Muscle layer of duodenum (tissue), 2 donors: ENCODE measurements around the gene ALG1.
"Not testable (repeated sequence)": the region's sequence is repeated elsewhere in the genome, so short reads cannot be mapped to it uniquely, and the experiment has no call there.

Source experiments
- H3K27ac ChIP-seq: one replicate; pipeline ENCODE4 v1.7.0; 2013; ENCODE audit warnings: mild to moderate bottlenecking, low read length
- H3K27me3 ChIP-seq: one replicate; pipeline ENCODE4 v1.7.0; 2013; ENCODE audit warnings: low read depth, mild to moderate bottlenecking, control low read depth, low read length
- H3K36me3 ChIP-seq, 2 donors: one replicate each; pipeline ENCODE4 v1.7.0; 2013; ENCODE audit warnings: low read length in 2 of 2, control low read depth in 1 of 2, mild to moderate bottlenecking in 1 of 2; ENCODE audit not compliant: insufficient read depth in 2 of 2, control insufficient read depth in 1 of 2
- H3K4me1 ChIP-seq, 2 donors: one replicate each; pipeline ENCODE4 v1.7.0; 2013; ENCODE audit warnings: low read length in 2 of 2, mild to moderate bottlenecking in 2 of 2, control low read depth in 1 of 2, moderate library complexity in 1 of 2; ENCODE audit not compliant: insufficient read depth in 2 of 2, control insufficient read depth in 1 of 2
- H3K4me3 ChIP-seq, 2 donors: one replicate each; pipeline ENCODE4 v1.7.0; 2013; ENCODE audit warnings: low read length in 2 of 2, low read depth in 1 of 2, mild to moderate bottlenecking in 1 of 2
- H3K9me3 ChIP-seq, 2 donors: one replicate each; pipeline ENCODE4 v1.7.0; 2013; ENCODE audit warnings: low read length in 2 of 2, control low read depth in 1 of 2, mild to moderate bottlenecking in 1 of 2; ENCODE audit not compliant: control insufficient read depth in 1 of 2
- donor health status: healthy.

Gene ALG1

DNA sequence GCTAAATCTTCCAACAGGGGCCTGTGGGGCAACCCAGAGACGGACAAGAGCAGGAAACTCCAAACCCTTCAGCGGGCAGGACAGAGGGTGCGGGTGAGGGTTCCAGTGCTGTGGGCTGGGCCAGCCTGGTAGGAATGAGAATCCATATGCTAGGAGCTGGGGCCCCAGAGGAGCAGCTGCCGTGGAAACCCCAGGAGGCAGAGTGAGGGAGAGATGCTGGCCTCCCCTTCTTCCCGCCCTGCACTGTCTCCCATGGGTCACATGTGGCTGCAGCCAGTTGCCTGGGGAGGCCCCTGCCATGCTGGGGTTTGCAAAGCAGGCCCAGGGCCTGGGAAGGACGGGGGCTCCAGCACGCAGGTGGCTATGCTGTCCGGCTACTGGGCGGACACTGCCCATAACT is 21.4 kb downstream of the ALG1 start:
- H3K27me3 ChIP-seq, H3K9me3 ChIP-seq, H3K4me1 ChIP-seq, H3K4me3 ChIP-seq, H3K27ac ChIP-seq: not testable (repeated sequence)
- peaks cover 0 to 23% of the 10 kb centered on the region in 2 donors for H3K36me3 ChIP-seq

DNA sequence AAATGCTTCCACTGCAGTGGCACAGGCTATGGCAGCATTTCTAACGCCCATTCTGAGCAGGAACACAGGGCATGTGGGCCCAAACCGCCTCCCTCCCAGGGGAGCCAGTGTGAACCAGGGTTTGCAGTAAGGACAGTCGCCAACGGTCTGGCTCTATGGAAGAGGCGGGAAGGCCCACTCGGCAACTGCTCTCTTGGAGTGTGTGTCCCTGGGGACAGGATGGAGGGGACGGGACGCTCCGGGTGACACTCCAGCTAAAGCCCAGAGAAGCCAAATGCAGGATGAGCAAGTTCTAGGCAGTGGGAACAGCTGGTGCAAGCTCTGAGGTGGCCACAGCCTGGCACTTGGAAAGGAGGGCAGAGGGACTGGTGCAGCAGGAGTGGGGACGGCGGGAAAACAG is 22.1 kb downstream of the ALG1 start:
- not testable (repeated sequence) for H3K4me1 ChIP-seq, H3K4me3 ChIP-seq, H3K27me3 ChIP-seq, H3K9me3 ChIP-seq, H3K27ac ChIP-seq
- peaks cover 0 to 17% of the 10 kb centered on the region in 2 donors for H3K36me3 ChIP-seq

DNA sequence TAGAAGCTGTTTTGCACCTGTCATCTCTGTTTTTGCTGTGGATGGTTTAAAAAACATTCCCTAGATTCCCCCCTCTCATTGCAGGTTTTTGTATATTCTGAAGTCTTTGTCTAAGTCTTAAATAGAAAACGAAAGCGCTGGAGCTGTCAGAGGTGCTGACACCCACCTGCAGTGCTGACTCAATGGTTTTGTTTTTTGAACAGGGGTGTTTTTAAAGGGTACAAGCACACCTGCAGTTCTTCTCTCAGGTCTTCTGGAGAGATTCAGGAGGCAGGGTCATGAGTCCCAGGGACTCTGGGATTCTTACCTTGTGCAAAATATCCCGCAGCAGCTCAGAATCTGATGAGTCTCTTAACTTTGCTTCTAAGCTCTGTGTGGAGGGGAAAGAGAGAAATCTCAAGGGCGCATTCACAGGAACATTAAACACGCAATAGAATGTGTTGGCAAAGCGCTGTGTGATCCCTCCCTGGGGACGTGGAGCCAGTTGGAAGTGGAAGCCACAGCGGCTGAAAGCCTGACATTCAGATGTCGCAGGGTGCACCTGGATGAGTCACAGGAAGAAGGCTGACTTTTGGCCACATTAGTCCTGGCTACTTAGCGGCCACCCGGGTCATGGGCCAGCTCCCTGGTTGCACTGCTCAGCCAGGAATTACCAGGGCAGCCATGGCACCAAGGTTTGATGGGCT is 23.6 kb downstream of the ALG1 start:
- not testable (repeated sequence) for H3K9me3 ChIP-seq, H3K27me3 ChIP-seq, H3K36me3 ChIP-seq, H3K4me3 ChIP-seq, H3K27ac ChIP-seq, H3K4me1 ChIP-seq

DNA sequence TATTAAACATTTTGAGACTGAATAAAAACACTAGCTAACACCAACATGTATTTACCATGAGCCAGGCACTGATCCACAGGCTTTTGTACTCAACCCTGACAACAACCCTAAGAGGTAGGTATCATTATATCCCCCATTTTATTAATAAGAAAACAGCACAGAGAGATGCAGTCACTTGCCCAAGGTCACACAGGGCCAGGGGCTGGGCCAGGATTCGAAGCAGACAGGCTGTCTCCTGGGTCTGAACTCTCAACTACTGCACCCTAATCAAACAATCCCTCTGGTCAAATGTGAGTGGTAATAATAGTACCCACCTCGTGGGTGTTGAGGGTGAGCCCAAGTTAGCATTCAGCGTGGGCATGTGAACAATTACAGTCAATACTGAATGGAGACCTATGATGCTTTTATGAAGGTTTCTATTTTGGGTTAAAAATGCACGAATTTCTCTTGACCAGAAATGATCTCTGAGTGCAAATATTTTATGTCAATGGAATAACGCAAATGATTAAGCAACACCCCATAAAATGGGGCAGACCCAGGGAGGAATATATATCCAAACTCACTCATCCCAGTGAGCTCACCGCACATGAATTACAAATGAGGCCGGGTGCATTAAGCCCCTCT is 24.9 kb downstream of the ALG1 start:
- peak overlapping the region in 1 of 2 donors; percentile 72 for H3K4me3 ChIP-seq

DNA sequence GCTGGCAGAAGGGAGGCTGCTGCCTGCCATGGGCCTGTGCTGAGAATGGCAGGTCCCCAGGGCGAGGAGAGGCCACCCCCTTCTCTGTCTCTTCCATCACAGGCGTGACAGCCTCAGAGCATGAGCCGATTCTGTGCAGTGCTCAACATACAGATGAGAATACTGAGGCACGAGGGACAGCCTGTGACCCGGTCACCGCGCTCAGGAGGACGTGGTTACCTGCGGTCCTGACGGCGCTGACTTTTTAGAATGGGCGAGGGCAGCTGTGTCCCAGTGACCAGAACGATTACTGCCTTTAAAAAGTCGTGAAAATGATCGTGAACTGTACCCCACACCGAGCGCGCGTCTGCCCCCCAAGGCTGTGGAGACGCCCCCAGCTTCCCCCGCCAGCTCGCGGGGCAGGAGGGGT is 25.4 kb downstream of the ALG1 start:
- not testable (repeated sequence) for H3K36me3 ChIP-seq, H3K27ac ChIP-seq, H3K4me1 ChIP-seq, H3K9me3 ChIP-seq, H3K27me3 ChIP-seq
- peak overlapping the region; percentile 16 to 72 for H3K4me3 ChIP-seq

More for the DNA sequence above, 24.9 kb downstream of the ALG1 start:
- not testable (repeated sequence) for H3K9me3 ChIP-seq, H3K27me3 ChIP-seq, H3K27ac ChIP-seq, H3K36me3 ChIP-seq, H3K4me1 ChIP-seq

DNA sequence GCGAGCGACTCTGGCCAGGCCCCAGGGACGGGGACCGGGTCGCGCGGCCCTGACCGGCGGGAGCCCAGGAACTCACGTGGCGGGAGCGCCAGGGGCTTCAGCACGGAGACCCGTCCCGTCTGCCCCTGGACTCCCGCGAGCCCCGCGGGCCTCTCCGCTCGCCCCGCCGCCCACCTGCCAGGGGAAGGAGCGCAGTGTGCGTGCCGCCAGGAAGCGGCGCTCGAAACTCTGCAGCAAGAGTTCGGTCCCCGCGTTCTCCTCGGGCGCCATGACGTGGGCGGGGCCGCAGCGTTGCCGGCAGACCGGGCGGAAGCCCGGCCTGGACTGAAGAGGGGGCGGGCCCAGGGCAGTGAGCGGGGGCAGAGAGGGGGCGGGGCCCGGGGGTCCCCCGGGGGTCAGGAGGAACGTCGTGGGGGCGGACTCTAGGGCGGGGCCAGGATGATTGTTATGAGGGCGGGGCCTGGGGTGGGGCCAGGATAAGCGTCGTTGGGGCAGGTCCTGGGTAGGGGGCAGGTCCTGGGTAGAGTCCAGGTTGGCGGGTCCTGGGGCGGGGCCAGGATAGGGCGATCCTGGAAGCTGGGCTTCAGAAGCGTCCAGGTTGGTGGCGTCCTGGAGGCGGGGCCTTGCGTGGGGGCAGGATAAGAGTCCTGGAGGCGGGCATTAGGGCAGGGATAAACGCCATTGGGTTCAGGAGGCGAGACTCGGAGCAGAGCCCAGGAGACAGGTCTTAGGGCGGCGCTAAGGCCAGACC is 26.0 kb downstream of the ALG1 start, which contains the start of gene EEF2KMT:
Gene EEF2KMT (minus strand): TSS at position 326 of the 751 bp plus-strand sequence. CDS start 56 bp downstream, at position 270.
- not testable (repeated sequence) for H3K27me3 ChIP-seq, H3K4me1 ChIP-seq, H3K27ac ChIP-seq, H3K9me3 ChIP-seq, H3K36me3 ChIP-seq
- H3K4me3 ChIP-seq, result peak within 1 kb of the TSS; percentile 21 to 72

DNA sequence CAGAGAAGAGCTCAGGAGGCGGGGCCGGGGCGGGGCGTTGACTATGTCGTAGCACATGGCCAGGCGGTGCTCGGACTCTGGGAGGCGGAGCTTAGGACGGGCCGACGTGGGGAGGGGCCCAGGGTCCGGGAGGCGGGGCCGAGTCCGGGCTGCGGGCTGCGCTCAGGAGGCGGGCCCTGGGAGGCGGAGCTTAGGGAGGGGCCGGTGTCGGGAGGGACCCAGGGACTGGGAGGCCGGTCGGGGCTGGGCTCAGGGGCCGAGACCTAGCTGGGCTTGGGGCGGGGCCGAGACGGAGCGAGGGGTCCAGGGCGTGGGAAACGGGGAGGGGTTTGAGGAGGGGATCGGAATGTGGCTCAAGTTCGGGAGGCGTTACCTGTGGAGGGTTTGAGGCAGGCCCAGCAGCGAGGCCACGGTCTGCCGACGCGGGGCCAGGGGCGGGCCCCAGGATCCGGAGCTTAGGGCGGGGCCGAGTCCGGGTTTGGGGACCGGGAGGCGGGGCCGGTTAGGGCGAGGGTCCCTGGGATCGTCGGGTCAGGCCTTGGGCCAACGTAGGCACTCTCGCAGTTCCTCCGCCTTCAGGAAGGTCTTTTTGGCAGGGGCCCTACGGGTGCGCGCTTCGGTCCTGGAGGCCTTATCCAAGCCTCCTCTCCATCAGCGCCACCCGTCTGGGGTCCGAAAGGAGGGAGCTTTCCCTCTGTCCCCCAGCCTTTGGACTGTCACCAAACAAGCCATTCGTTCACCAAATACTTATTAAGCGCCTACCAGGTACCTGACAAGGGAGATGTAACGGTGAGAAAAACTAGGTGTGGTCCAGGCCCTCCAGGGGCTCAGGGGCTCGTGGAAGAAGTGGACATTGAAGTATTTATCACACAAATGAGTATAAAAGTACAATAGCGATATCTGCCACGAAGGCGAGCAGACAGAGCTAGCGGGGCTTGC is 26.8 kb downstream of the ALG1 start:
- not testable (repeated sequence) for H3K27ac ChIP-seq, H3K36me3 ChIP-seq, H3K9me3 ChIP-seq, H3K4me1 ChIP-seq, H3K27me3 ChIP-seq
- peak overlapping the region; percentile 21 to 72 for H3K4me3 ChIP-seq

DNA sequence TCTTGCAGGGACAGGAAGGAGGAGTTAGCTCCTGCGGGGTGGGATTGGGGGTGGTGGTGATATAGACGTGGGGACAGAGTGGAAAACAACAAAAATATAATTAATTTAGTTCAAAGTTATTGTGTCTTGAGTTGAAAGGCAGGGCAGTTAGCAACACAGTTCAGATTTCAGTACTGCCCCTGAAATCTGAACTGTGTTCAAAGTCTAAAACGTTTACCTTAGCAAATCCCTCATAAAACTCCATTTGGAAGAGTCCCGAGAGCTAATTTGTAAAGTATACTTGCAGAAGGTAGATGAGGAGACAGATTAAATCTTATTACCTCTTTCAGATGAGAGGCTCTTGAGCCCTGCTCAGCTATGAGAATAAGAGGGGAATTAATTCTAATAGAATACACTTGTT is 27.5 kb downstream of the ALG1 start:
- not testable (repeated sequence) for H3K27ac ChIP-seq, H3K9me3 ChIP-seq, H3K4me1 ChIP-seq, H3K36me3 ChIP-seq, H3K27me3 ChIP-seq
- peak overlapping the region in 1 of 2 donors; percentile 72 for H3K4me3 ChIP-seq

DNA sequence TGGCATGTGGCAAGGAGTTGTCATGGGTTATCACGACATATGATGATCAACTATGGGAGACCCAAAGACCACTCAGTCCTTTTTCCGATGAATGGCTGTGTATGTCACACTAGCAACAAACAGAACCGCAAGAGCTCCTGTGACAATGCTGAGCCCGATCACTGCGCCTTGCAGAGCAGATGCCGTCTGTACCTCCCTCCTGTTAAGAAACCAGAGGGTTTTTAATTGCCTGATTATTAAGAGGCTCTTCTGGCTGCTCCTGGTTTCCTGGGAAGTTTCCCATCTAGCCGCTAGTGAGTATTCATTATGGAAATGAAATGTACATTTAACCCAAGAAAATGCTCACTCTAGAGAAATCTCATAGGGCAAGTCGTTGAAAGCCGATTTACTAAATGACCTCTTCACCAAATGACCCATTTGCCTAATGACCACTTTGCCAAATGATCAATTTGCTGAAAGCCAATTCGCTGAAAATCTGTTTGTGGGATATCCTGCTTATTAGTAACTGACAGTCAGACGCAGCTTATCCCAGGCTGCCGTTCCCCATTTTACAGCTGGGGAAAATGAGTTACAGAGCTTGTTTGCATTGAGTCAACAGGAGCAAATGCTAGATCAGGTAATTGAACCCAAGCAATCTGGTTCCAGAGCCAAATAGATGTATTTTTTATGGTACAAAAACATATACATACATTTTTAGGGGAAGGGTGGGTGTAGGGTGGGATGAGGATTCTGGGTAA is 31.8 kb downstream of the ALG1 start:
- H3K27me3 ChIP-seq, H3K36me3 ChIP-seq, H3K27ac ChIP-seq, H3K9me3 ChIP-seq, H3K4me1 ChIP-seq, H3K4me3 ChIP-seq: not testable (repeated sequence)

DNA sequence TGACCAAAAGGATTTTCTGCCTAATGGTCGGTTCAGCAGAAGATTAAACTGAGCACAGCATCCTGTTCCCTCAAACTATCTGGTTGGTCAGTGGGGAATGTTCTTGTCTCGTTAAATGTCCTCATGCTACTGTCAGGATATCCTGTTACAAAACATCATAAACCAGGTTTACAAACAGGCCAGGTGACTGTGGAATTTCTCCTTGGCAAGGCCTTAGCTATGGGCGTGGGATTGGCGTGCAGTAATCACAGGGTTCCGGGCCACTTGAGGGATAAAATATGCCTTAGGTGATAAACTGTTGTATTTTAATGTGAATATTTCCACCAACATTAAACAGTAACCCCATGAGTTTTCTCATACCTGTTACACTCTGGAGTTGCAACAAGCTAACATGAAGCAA is 33.4 kb downstream of the ALG1 start:
- H3K4me1 ChIP-seq, H3K36me3 ChIP-seq, H3K27ac ChIP-seq, H3K4me3 ChIP-seq, H3K9me3 ChIP-seq, H3K27me3 ChIP-seq: not testable (repeated sequence)
